Liver (tissue), 9 donors: ENCODE results near the gene ANTXR1. TPM values are rescaled to one million over a fixed set of nuclear protein-coding genes. Genes with fewer than 3 reads are reported as not detected.

Experiments used
- DNase-seq: peaks from one replicate; pipeline ENCODE4 v3.0.0-alpha.2; 2017; ENCODE audit warnings: low spot score
- H3K27ac ChIP-seq, 2 donors: one replicate each; pipeline ENCODE4 v1.7.0; 2013; ENCODE audit warnings: inconsistent platforms in 2 of 2, low read length in 2 of 2, control low read depth in 1 of 2, low read depth in 1 of 2, mild to moderate bottlenecking in 1 of 2
- H3K27me3 ChIP-seq, 4 donors: one replicate each; pipeline versions ENCODE4 v1.6.1 to v1.7.0; 2013; ENCODE audit warnings: low read length in 3 of 4, inconsistent platforms in 1 of 4, mild to moderate bottlenecking in 1 of 4, moderate library complexity in 1 of 4; ENCODE audit not compliant: control insufficient read depth in 4 of 4, insufficient read depth in 4 of 4
- H3K36me3 ChIP-seq, 4 donors: one replicate each; pipeline versions ENCODE4 v1.6.1 to v1.7.0; 2013; ENCODE audit warnings: low read length in 3 of 4, mild to moderate bottlenecking in 3 of 4, low read depth in 1 of 4, moderate library complexity in 1 of 4; ENCODE audit not compliant: control insufficient read depth in 4 of 4, insufficient read depth in 3 of 4
- H3K4me1 ChIP-seq, 4 donors: one replicate each; pipeline versions ENCODE4 v1.6.1 to v1.7.0; 2013; ENCODE audit warnings: low read length in 3 of 4, mild to moderate bottlenecking in 3 of 4, moderate library complexity in 1 of 4; ENCODE audit not compliant: control insufficient read depth in 4 of 4, insufficient read depth in 4 of 4
- H3K4me3 ChIP-seq, 3 donors: one replicate each; pipeline versions ENCODE4 v1.6.1 to v1.7.0; 2013; ENCODE audit warnings: low read length in 3 of 3, control low read depth in 1 of 3, low read depth in 1 of 3, mild to moderate bottlenecking in 1 of 3
- H3K9ac ChIP-seq, 2 donors: one replicate each; pipeline ENCODE4 v1.7.0; 2013; ENCODE audit warnings: low read length in 2 of 2, mild to moderate bottlenecking in 2 of 2, moderate library complexity in 2 of 2, control low read depth in 1 of 2, low read depth in 1 of 2
- H3K9me3 ChIP-seq, 4 donors: one replicate each; pipeline versions ENCODE4 v1.6.1 to v1.7.0; 2013; ENCODE audit warnings: low read length in 3 of 4; ENCODE audit not compliant: control insufficient read depth in 4 of 4
- FOXA1 ChIP-seq: IDR thresholded peaks from 2 replicates; pipeline ENCODE4 v1.6.1; 2016; ENCODE audit warnings: antibody characterized with exemption
- FOXA2 ChIP-seq: IDR thresholded peaks from 2 replicates; pipeline ENCODE4 v1.6.1; 2016; ENCODE audit warnings: antibody characterized with exemption
- GABPA ChIP-seq, 2 donors: IDR thresholded peaks in 1 of 2; conservative IDR thresholded peaks in 1 of 2; 2 replicates each; pipeline ENCODE4 v1.6.1; 2016; ENCODE audit warnings: antibody characterized with exemption in 2 of 2, mild to moderate bottlenecking in 1 of 2, moderate library complexity in 1 of 2
- JUND ChIP-seq, 2 donors: IDR thresholded peaks; 2 replicates each; pipeline ENCODE4 v1.6.1; 2016; ENCODE audit warnings: antibody characterized with exemption in 2 of 2
- RAD21 ChIP-seq, 2 donors: IDR thresholded peaks; 2 replicates each; pipeline ENCODE4 v1.6.1; 2016; ENCODE audit warnings: antibody characterized with exemption in 2 of 2, mild to moderate bottlenecking in 2 of 2
- REST ChIP-seq: IDR thresholded peaks from 2 replicates; pipeline ENCODE4 v1.6.1; 2016; ENCODE audit warnings: antibody characterized with exemption, mild to moderate bottlenecking
- SP1 ChIP-seq: IDR thresholded peaks from 2 replicates; pipeline ENCODE4 v1.6.1; 2018; ENCODE audit warnings: antibody characterized with exemption, mild to moderate bottlenecking
- TAF1 ChIP-seq: conservative IDR thresholded peaks from 2 replicates; pipeline ENCODE4 v1.6.1; 2016; ENCODE audit warnings: antibody characterized with exemption, mild to moderate bottlenecking
- YY1 ChIP-seq: IDR thresholded peaks from 2 replicates; pipeline ENCODE4 v1.6.1; 2016; ENCODE audit warnings: antibody characterized with exemption, mild to moderate bottlenecking
- WGBS: extraction: QIAGEN DNeasy Blood & Tissue Kit; methylation state at CpG from one replicate; pipeline ENCODE4 v1.1.7; 2013; 5-methylcytosine and 5-hydroxymethylcytosine counted together
- polyA plus RNA-seq, 2 donors: library from polyadenylated mRNA; stranded (reverse) in 1 of 2; unstranded in 1 of 2; fragments of 200-250 nt in 1 of 2; fragments of >200 nt in 1 of 2; fragmentation: Nextera tagmentation in 1 of 2; extraction: Ambion mirVana in 1 of 2; gene quantifications; one replicate each; pipeline versions ENCODE4 v1.2.1 to v1.2.3, GENCODE V29; 2013 to 2015
- total RNA-seq, 2 donors: library from RNA; depleted of rRNA; stranded (reverse); fragments of >200 nt; gene quantifications; one replicate each; pipeline ENCODE4 v1.2.3, GENCODE V29; 2014
- TF ChIP-seq, protein P1 (sequence below): IDR thresholded peaks from 2 replicates; pipeline ENCODE4 v1.6.1; 2016; ENCODE audit warnings: antibody characterized with exemption
- TF ChIP-seq, protein P2 (sequence below): fragments of 150-350 bp; IDR thresholded peaks from 2 replicates; pipeline ENCODE4 v1.5.1; 2017; ENCODE audit warnings: improper control_type of control experiment, low read depth, low read length; ENCODE audit not compliant: missing input control
- donor health status: healthy.
- donor health status: healthy.
- donor health status: healthy.
- donor health status: healthy.
- donor health status: healthy.

ANTXR1 gene
- total and polyA plus RNA-seq, 4 donors = 0.60 to 3.6 (median 1.8) TPM

DNA sequence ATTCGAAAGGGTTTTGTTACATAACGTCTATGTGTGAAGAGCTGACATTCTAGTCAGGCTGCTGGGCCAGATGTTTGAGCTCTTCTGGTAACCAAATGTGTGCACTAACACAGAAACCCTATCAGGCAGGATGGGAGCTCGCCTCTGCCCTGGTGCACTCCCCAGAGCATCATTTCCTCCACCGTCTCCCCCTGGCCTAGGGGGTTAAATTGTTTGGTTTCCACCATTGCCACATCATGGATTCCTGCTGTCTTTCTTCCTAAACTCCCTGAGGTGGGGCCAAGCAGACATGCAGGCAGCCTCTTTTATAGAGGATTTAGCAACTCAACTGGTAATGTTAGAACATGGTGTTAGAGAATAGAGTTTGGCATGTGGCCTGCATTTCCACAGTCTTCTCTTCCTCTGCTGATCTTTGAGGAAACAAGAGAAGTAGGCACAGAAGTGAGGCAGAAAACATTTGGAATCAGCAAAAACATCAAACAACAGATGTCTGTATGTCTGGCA lies 87.3 kb downstream of the ANTXR1 start:
- 80% methylated on average over 4 of the region's 4 CpGs for WGBS
- Histone ChIP-seq H3K27ac (no peak overlapping the region), H3K9me3 (no peaks in the 10 kb centered on the region), H3K27me3 (no peaks in the 10 kb centered on the region), H3K4me1 (peaks cover 0 to 3% (median 0%) of the 10 kb centered on the region in 4 donors), H3K9ac (no peak overlapping the region), H3K4me3 (no peak overlapping the region), H3K36me3 (no peaks in the 10 kb centered on the region)
- TF ChIP-seq YY1 (no peak), JUND (IDR thresholded peaks at IDR 0.05) (no peak), REST (no peak), TAF1 (no peak)
- DNase-seq = no peak

- Histone ChIP-seq H3K36me3 (no peaks in the 10 kb centered on the region), H3K4me3 (no peak overlapping the region), H3K9me3 (no peaks in the 10 kb centered on the region), H3K9ac (no peak overlapping the region), H3K4me1 (peaks cover 0 to 2% (median 0%) of the 10 kb centered on the region in 4 donors), H3K27ac (no peak overlapping the region), H3K27me3 (no peaks in the 10 kb centered on the region)
- TF ChIP-seq, protein P1, sequence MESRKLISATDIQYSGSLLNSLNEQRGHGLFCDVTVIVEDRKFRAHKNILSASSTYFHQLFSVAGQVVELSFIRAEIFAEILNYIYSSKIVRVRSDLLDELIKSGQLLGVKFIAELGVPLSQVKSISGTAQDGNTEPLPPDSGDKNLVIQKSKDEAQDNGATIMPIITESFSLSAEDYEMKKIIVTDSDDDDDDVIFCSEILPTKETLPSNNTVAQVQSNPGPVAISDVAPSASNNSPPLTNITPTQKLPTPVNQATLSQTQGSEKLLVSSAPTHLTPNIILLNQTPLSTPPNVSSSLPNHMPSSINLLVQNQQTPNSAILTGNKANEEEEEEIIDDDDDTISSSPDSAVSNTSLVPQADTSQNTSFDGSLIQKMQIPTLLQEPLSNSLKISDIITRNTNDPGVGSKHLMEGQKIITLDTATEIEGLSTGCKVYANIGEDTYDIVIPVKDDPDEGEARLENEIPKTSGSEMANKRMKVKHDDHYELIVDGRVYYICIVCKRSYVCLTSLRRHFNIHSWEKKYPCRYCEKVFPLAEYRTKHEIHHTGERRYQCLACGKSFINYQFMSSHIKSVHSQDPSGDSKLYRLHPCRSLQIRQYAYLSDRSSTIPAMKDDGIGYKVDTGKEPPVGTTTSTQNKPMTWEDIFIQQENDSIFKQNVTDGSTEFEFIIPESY = no peak
- TF ChIP-seq JUND (IDR thresholded peaks at IDR 0.05) (no peak), GABPA (IDR thresholded peaks at IDR 0.05 in 1 of 2, conservative IDR thresholded peaks at IDR 0.05 in 1 of 2) (no peak), RAD21 (IDR thresholded peaks at IDR 0.05) (no peak), FOXA2 (no peak), FOXA1 (no peak), TAF1 (no peak), SP1 (no peak)
- TF ChIP-seq, protein P2, sequence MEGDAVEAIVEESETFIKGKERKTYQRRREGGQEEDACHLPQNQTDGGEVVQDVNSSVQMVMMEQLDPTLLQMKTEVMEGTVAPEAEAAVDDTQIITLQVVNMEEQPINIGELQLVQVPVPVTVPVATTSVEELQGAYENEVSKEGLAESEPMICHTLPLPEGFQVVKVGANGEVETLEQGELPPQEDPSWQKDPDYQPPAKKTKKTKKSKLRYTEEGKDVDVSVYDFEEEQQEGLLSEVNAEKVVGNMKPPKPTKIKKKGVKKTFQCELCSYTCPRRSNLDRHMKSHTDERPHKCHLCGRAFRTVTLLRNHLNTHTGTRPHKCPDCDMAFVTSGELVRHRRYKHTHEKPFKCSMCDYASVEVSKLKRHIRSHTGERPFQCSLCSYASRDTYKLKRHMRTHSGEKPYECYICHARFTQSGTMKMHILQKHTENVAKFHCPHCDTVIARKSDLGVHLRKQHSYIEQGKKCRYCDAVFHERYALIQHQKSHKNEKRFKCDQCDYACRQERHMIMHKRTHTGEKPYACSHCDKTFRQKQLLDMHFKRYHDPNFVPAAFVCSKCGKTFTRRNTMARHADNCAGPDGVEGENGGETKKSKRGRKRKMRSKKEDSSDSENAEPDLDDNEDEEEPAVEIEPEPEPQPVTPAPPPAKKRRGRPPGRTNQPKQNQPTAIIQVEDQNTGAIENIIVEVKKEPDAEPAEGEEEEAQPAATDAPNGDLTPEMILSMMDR = no peak
- 96% methylated on average over 3 of the region's 3 CpGs for WGBS
- DNase-seq = no peak
Measured at GRCh38 chr2:69102041-69102593, 89.1 kb downstream of the ANTXR1 start.
